Calu3 (cell line): ENCODE results near the gene FRAT2. TPM values are rescaled to one million over a fixed set of nuclear protein-coding genes. Genes with fewer than 3 reads are reported as not detected.
"Not testable (repeated sequence)": the region's sequence is repeated elsewhere in the genome, so short reads cannot be mapped to it uniquely, and the experiment has no call there.

ENCODE experiments used
- BruUV-seq: library from RNA; stranded (reverse); fragments of 400-500 nt; replicated peaks from 2 replicates; lab custom pipeline; 2021; lab: Mats Ljungman, UMichigan
- CTCF ChIA-PET: fragments of 300-600 bp; sonication (Branson Sonifier 250); formaldehyde crosslinking; loops from one replicate; lab custom pipeline; 2022; ENCODE audit warnings: antibody characterized with exemption; lab: Charles Lee
- DNase-seq: peaks from one replicate; pipeline ENCODE4 v3.0.0; 2022
- H3K27ac Mint-ChIP-seq: one replicate; pipeline ENCODE4 v1.8.0; 2022; ENCODE audit warnings: mixed read lengths; ENCODE audit not compliant: unreplicated experiment
- H3K27me3 Mint-ChIP-seq: one replicate; pipeline ENCODE4 v1.8.0; 2022; ENCODE audit warnings: mixed read lengths; ENCODE audit not compliant: unreplicated experiment
- H3K36me3 Mint-ChIP-seq: one replicate; pipeline ENCODE4 v1.8.0; 2022; ENCODE audit warnings: mild to moderate bottlenecking, moderate library complexity, mixed read lengths; ENCODE audit not compliant: insufficient read depth, unreplicated experiment
- H3K4me1 Mint-ChIP-seq: one replicate; pipeline ENCODE4 v1.8.0; 2022; ENCODE audit warnings: mild to moderate bottlenecking, low read depth, mixed read lengths; ENCODE audit not compliant: unreplicated experiment
- H3K4me3 Mint-ChIP-seq: one replicate; pipeline ENCODE4 v1.8.0; 2022; ENCODE audit warnings: mild to moderate bottlenecking, low read depth, moderate library complexity, mixed read lengths; ENCODE audit not compliant: unreplicated experiment
- H3K9me3 Mint-ChIP-seq: one replicate; pipeline ENCODE4 v1.8.0; 2022; ENCODE audit warnings: low read depth, mixed read lengths; ENCODE audit not compliant: unreplicated experiment
- intact Hi-C: fragments of 100-400 bp; cut with micrococcal nuclease; formaldehyde crosslinking; loops from one replicate; pipeline ENCODE4 v1.10.0; 2022; ENCODE audit not compliant: unreplicated experiment
- total RNA-seq: library from RNA; stranded (reverse); gene quantifications from 2 replicates; pipeline ENCODE4 v1.2.3, GENCODE V29; 2022
- TF ChIP-seq, protein P1 (sequence below): fragments of 200-600 bp; IDR thresholded peaks from one replicate; pipeline ENCODE4 v1.8.0; 2022; ENCODE audit warnings: antibody characterized with exemption; ENCODE audit not compliant: unreplicated experiment

The FRAT2 gene
- total RNA-seq, 1 experiment from 2014 or later: 6.0 TPM

- intact Hi-C loops: no loop called here
- CTCF ChIA-PET: no interaction called here
- Mint-ChIP-seq H3K27me3 (no peaks in the 10 kb centered on the region), H3K9me3 (no peaks in the 10 kb centered on the region), H3K4me3 (no peak overlapping the region), H3K27ac (no peak overlapping the region), H3K4me1 (no peaks in the 10 kb centered on the region), H3K36me3 (peaks cover 5% of the 10 kb centered on the region)
- no peak for DNase-seq
- TF ChIP-seq, protein P1, sequence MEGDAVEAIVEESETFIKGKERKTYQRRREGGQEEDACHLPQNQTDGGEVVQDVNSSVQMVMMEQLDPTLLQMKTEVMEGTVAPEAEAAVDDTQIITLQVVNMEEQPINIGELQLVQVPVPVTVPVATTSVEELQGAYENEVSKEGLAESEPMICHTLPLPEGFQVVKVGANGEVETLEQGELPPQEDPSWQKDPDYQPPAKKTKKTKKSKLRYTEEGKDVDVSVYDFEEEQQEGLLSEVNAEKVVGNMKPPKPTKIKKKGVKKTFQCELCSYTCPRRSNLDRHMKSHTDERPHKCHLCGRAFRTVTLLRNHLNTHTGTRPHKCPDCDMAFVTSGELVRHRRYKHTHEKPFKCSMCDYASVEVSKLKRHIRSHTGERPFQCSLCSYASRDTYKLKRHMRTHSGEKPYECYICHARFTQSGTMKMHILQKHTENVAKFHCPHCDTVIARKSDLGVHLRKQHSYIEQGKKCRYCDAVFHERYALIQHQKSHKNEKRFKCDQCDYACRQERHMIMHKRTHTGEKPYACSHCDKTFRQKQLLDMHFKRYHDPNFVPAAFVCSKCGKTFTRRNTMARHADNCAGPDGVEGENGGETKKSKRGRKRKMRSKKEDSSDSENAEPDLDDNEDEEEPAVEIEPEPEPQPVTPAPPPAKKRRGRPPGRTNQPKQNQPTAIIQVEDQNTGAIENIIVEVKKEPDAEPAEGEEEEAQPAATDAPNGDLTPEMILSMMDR: no peak
- no TSS peak for BruUV-seq
Observed at GRCh38 chr10:97347317-97347716, 12.8 kb upstream of the FRAT2 start.

GRCh38 chr10:97343664-97344063 lies 9.1 kb upstream of the FRAT2 start:
- CTCF ChIA-PET, H3K27ac Mint-ChIP-seq, H3K36me3 Mint-ChIP-seq, DNase-seq, H3K9me3 Mint-ChIP-seq, H3K4me3 Mint-ChIP-seq, H3K27me3 Mint-ChIP-seq, H3K4me1 Mint-ChIP-seq, intact Hi-C loops, BruUV-seq: not testable (repeated sequence)

DNA sequence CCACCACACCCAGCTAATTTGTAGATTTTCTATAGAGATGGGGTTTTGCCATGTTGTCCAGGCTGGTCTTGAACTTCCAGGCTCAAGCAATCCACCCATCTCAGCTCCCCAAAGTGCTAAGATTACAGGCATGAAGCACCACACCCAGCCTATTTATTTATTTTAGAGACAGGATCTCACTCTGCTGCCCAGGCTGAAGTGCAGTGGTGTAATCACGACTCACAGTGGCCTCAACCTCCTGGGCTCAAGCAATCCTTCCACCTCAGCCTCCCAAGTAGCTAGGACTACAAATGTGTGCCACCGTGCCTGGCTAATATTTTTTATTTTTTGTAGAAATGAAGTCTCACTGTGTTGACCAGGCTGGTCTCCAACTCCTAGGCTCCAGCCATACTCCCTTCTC lies 6.9 kb upstream of the FRAT2 start:
- TF ChIP-seq, protein P1: no peak
- intact Hi-C loops: no loop called here
- Mint-ChIP-seq H3K4me3 (no peak overlapping the region), H3K27ac (no peak overlapping the region), H3K4me1 (no peaks in the 10 kb centered on the region), H3K9me3 (no peaks in the 10 kb centered on the region), H3K27me3 (no peaks in the 10 kb centered on the region), H3K36me3 (no peaks in the 10 kb centered on the region)
- BruUV-seq: no TSS peak
- CTCF ChIA-PET: no interaction called here
- DNase-seq: no peak

DNA sequence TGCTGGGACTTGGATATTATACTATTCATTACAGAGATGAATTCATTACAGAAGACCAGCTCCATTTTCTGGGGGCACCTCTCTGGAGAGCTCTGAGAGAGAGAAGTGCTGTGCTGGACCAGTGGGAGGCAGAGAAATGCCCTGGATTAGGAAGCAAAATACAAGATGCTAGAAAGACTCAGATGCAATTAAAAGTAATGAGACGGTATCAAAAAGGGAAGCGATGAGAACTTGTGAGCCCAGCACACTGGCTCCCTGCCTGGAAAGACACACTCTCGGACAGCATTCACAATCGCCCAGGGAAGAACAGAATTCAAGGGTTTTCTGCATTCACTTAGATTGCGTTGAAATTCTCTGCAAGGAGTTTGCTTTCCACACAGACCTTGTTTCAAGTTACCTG lies 3.5 kb upstream of the FRAT2 start:
- no peak overlapping the region for H3K27ac Mint-ChIP-seq
- TF ChIP-seq, protein P1: no peak
- H3K36me3 Mint-ChIP-seq: peaks cover 15% of the 10 kb centered on the region
- BruUV-seq: no TSS peak
- no peak for DNase-seq
- no peaks in the 10 kb centered on the region for H3K27me3 Mint-ChIP-seq
- H3K4me1 Mint-ChIP-seq: peaks cover 6% of the 10 kb centered on the region
- intact Hi-C loops: no loop called here
- no peaks in the 10 kb centered on the region for H3K9me3 Mint-ChIP-seq
- CTCF ChIA-PET: no interaction called here
- no peak overlapping the region for H3K4me3 Mint-ChIP-seq

DNA sequence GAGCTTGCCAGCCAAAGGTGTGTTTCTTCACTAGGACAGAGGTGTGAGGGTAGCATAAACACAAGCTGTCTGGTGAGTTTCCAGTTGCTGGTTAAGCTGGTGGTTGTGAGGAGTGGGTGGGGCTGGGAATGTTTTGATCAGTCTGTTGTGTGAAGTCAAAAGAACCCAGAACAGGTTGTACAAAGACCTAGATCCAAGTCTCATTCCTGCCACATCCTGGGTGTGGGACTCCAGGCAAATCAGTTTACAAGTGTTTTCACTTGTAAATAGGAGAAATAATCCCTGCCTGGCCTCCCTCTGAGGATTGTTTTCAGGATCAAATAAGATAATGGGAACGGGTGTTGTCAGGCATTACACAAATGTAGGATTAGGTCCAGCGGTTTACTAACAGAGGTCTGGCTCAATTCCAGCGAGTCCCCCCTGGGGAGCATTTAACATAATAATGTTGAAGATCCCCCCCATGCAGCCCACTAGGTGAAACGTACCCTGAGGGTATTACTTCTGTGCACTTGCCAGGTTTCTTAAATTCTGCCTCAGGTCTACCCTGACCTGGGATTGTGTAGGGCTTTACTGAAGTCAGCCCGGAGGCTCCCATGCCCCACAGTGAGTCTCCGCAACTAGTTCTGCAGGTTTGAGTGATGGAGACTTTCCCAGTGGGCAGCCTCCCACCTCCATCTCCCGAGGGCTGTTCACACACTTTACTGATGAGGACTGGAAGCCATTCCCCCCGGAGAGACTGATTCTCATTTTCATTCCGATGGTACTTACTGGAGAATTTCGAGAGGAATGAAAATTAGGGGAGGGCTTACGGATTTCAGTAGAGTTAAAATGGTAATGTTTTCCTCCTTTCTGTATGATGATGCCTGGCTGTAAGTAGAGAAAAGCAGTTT lies 2.7 kb upstream of the FRAT2 start:
- no peak overlapping the region for H3K4me3 Mint-ChIP-seq
- CTCF ChIA-PET: no interaction called here

More for the DNA sequence above, 2.7 kb upstream of the FRAT2 start:
- H3K36me3 Mint-ChIP-seq: peaks cover 21% of the 10 kb centered on the region
- TF ChIP-seq, protein P1: no peak
- H3K27ac Mint-ChIP-seq: peak overlapping the region; percentile 27
- H3K27me3 Mint-ChIP-seq: no peaks in the 10 kb centered on the region
- intact Hi-C loops: no loop called here
- no TSS peak for BruUV-seq
- DNase-seq: peak; percentile 39
- peaks cover 15% of the 10 kb centered on the region for H3K4me1 Mint-ChIP-seq
- H3K9me3 Mint-ChIP-seq: no peaks in the 10 kb centered on the region
